ENCODE results near the gene MPC1.
"Not testable (repeated sequence)": the region's sequence is repeated elsewhere in the genome, so short reads cannot be mapped to it uniquely, and the experiment has no call there.

Gene MPC1

GRCh38 chr6:166406197-166406596, 23.5 kb upstream of the MPC1 start:
- no peak for DNase-seq (ENCODE audit: low read depth in 2 of 2)

- DNase-seq (ENCODE audit: low read depth in 2 of 2): no peak
Measured at GRCh38 chr6:166405386-166405785, 22.6 kb upstream of the MPC1 start.

- no peak for DNase-seq (ENCODE audit: low read depth in 2 of 2)
Measured at GRCh38 chr6:166402582-166403277, 20.0 kb upstream of the MPC1 start.

- DNase-seq (ENCODE audit: low read depth in 2 of 2): peak in 1 of 2 donors; percentile 46
Measured at GRCh38 chr6:166400649-166401250, 18.0 kb upstream of the MPC1 start.

- DNase-seq (ENCODE audit: low read depth in 2 of 2): no peak
Measured at GRCh38 chr6:166400181-166400580, 17.4 kb upstream of the MPC1 start.

- no peak for DNase-seq (ENCODE audit: low read depth in 2 of 2)
Measured at GRCh38 chr6:166398348-166398747, 15.6 kb upstream of the MPC1 start.

GRCh38 chr6:166397849-166398248, 15.1 kb upstream of the MPC1 start:
- DNase-seq (ENCODE audit: low read depth in 2 of 2): no peak

- DNase-seq (ENCODE audit: low read depth in 2 of 2): no peak
Measured at GRCh38 chr6:166395778-166396177, 13.0 kb upstream of the MPC1 start.

GRCh38 chr6:166395351-166395750, 12.6 kb upstream of the MPC1 start:
- DNase-seq (ENCODE audit: low read depth in 2 of 2): no peak

GRCh38 chr6:166394036-166394892, 11.5 kb upstream of the MPC1 start:
- DNase-seq (ENCODE audit: low read depth in 2 of 2): no peak

- no peak for DNase-seq (ENCODE audit: low read depth in 2 of 2)
Measured at GRCh38 chr6:166393535-166393823, 10.7 kb upstream of the MPC1 start.

- not testable (repeated sequence) for DNase-seq (ENCODE audit: low read depth in 2 of 2)
Measured at GRCh38 chr6:166392755-166393534, 10.2 kb upstream of the MPC1 start.

- DNase-seq (ENCODE audit: low read depth in 2 of 2): no peak
Measured at GRCh38 chr6:166389119-166389518, 6.4 kb upstream of the MPC1 start.

GRCh38 chr6:166388290-166389004, 5.7 kb upstream of the MPC1 start:
- no peak for DNase-seq (ENCODE audit: low read depth in 2 of 2)

- DNase-seq (ENCODE audit: low read depth in 2 of 2): no peak
Measured at GRCh38 chr6:166387642-166388289, 5.0 kb upstream of the MPC1 start.

- not testable (repeated sequence) for DNase-seq (ENCODE audit: low read depth in 2 of 2)
Measured at GRCh38 chr6:166387098-166387497, 4.4 kb upstream of the MPC1 start.

- no peak for DNase-seq (ENCODE audit: low read depth in 2 of 2)
Measured at GRCh38 chr6:166386111-166386510, 3.4 kb upstream of the MPC1 start.

GRCh38 chr6:166383802-166384363, 1.1 kb upstream of the MPC1 start:
- DNase-seq (ENCODE audit: low read depth in 2 of 2): not testable (repeated sequence)

- no peak for DNase-seq (ENCODE audit: low read depth in 2 of 2)
Measured at GRCh38 chr6:166382500-166382932, 224 bp downstream of the MPC1 start.

GRCh38 chr6:166381733-166382499, 824 bp downstream of the MPC1 start:
- DNase-seq (ENCODE audit: low read depth in 2 of 2): peak; percentile 52 to 60
